Mesothelial cell of epicardium (in vitro differentiated cells): ENCODE measurements around the gene LACTBL1. TPM values are rescaled to one million over a fixed set of nuclear protein-coding genes. Genes with fewer than 3 reads are reported as not detected.
A peak's percentile ranks its signal among the peaks of the same experiment; 100 is the strongest.

Experiments used
- DNase-seq, 2 experiments: peaks; one replicate each; pipeline ENCODE4 v3.0.0; 2021; ENCODE audit warnings: low spot score in 2 of 2; ENCODE audit not compliant: unreplicated experiment in 2 of 2
- H3K27ac Mint-ChIP-seq: 2 replicates; pipeline ENCODE4 v1.8.0; 2021; ENCODE audit warnings: mixed read lengths
- H3K27me3 Mint-ChIP-seq: 2 replicates; pipeline ENCODE4 v1.8.0; 2021; ENCODE audit warnings: low read depth, mixed read lengths
- H3K36me3 Mint-ChIP-seq: 2 replicates; pipeline ENCODE4 v1.8.0; 2021; ENCODE audit warnings: mixed read lengths
- H3K4me1 Mint-ChIP-seq: 2 replicates; pipeline ENCODE4 v1.8.0; 2021; ENCODE audit warnings: mixed read lengths
- H3K4me3 Mint-ChIP-seq: 2 replicates; pipeline ENCODE4 v1.8.0; 2021; ENCODE audit warnings: mild to moderate bottlenecking, moderate library complexity, mixed read lengths
- H3K9me3 Mint-ChIP-seq: 2 replicates; pipeline ENCODE4 v1.8.0; 2021; ENCODE audit warnings: mixed read lengths
- CTCF ChIP-seq: fragments of 200-600 bp; sonication (generic); IDR thresholded peaks from one replicate; pipeline ENCODE4 v1.5.0; 2021; ENCODE audit warnings: antibody characterized with exemption; ENCODE audit not compliant: unreplicated experiment
- total RNA-seq: library from RNA; stranded (reverse); gene quantifications from 3 replicates; pipeline ENCODE4 v1.2.1, GENCODE V29; 2021

LACTBL1 gene
- total RNA-seq, 1 donor from 2014 or later: not detected

GRCh38 chr1:22963044-22963677 is 9.5 kb downstream of the LACTBL1 start:
- DNase-seq: peak in 1 of 2 experiments; percentile 30
- peaks cover 6% of the 10 kb centered on the region for H3K36me3 Mint-ChIP-seq
- H3K9me3 Mint-ChIP-seq: peaks cover 14% of the 10 kb centered on the region
- H3K27me3 Mint-ChIP-seq: peaks cover 9% of the 10 kb centered on the region
- TF ChIP-seq CTCF: no peak
- no peaks in the 10 kb centered on the region for H3K4me1 Mint-ChIP-seq
- H3K27ac Mint-ChIP-seq: no peak overlapping the region
- H3K4me3 Mint-ChIP-seq: no peak overlapping the region

DNA sequence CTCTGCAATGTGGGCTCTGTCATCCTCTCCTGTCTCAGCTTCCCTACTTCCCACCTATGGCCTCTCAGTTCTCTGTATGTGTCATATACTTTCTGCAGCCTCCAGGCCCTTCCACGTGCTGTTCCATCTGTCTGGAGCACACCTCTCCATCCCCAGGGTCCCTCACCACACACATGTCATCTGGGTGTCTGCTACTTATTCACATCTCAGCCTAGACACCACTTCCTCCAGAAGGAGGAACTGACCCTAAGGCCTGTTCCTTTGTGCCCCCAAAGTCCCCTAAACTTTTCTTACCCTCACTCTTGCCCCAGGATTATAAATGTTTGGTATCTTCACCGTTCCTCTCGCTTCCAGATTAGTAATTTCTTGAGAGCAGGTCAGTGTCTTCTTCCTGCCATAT is 10.1 kb downstream of the LACTBL1 start:
- Mint-ChIP-seq H3K36me3 (peaks cover 6% of the 10 kb centered on the region), H3K4me3 (no peak overlapping the region), H3K9me3 (peaks cover 14% of the 10 kb centered on the region), H3K27ac (no peak overlapping the region), H3K4me1 (no peaks in the 10 kb centered on the region), H3K27me3 (peaks cover 4% of the 10 kb centered on the region)
- no peak for TF ChIP-seq CTCF
- no peak for DNase-seq

DNA sequence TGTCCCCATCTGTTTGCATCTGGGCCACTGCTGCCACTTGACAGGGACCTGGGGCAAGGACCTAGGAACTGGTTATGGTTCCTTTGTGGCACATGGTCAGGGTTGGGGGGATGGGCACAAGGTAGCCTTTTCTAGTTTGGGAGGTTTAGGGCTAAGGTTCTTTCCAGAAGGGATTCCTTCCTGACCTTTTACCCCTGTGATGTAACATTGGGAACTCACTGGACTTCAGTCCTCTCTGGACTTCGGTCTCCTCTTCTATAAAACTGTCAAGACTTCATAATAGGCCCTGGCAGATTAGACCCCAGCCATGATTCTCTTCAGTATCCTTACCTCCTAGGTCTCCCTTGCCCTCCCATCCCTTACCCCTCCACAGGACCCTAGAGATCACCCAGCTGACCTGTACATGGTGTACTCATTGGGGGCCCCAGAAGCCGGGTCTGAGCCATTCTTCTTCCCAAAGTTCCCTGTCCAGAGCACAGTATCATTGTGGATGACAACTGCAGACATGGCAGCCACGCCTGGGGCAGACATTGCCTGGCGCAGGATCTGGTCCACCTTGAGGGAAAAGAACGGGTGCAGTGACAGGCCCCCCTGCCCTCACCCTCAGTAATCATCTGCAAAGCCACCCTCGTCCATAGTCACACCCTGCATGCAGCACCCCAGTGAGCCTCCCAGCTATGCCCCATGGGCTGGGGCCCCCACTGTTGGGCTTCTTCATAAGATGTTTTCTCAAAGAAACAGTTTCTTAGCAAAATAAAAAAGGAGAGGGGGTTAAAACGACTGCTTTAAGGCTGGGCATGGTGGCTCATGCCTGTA is 12.9 kb downstream of the LACTBL1 start:
- no peaks in the 10 kb centered on the region for H3K9me3 Mint-ChIP-seq
- no peaks in the 10 kb centered on the region for H3K4me1 Mint-ChIP-seq
- no peak overlapping the region for H3K4me3 Mint-ChIP-seq
- H3K36me3 Mint-ChIP-seq: no peaks in the 10 kb centered on the region
- H3K27ac Mint-ChIP-seq: no peak overlapping the region
- peak in 1 of 2 experiments; percentile 20 for DNase-seq
- H3K27me3 Mint-ChIP-seq: no peaks in the 10 kb centered on the region
- no peak for TF ChIP-seq CTCF

- Mint-ChIP-seq H3K4me1 (no peaks in the 10 kb centered on the region), H3K36me3 (no peaks in the 10 kb centered on the region), H3K9me3 (no peaks in the 10 kb centered on the region), H3K27ac (no peak overlapping the region), H3K27me3 (no peaks in the 10 kb centered on the region), H3K4me3 (no peak overlapping the region)
- no peak for TF ChIP-seq CTCF
- no peak for DNase-seq
Observed at GRCh38 chr1:22958556-22958955, 14.1 kb downstream of the LACTBL1 start.

- no peak for DNase-seq
- H3K4me3 Mint-ChIP-seq: no peak overlapping the region
- H3K27ac Mint-ChIP-seq: no peak overlapping the region
- H3K27me3 Mint-ChIP-seq: no peaks in the 10 kb centered on the region
- H3K9me3 Mint-ChIP-seq: no peaks in the 10 kb centered on the region
- no peaks in the 10 kb centered on the region for H3K4me1 Mint-ChIP-seq
- H3K36me3 Mint-ChIP-seq: no peaks in the 10 kb centered on the region
- TF ChIP-seq CTCF: no peak
Observed at GRCh38 chr1:22957066-22957465, 15.6 kb downstream of the LACTBL1 start.
